IPS-NIHi7 (cell line): ENCODE data around the gene STAMBP.
"Not testable (repeated sequence)": the region's sequence is repeated elsewhere in the genome, so short reads cannot be mapped to it uniquely, and the experiment has no call there.

Experiments used
- DNase-seq: peaks from one replicate; pipeline ENCODE4 v3.0.0; 2012; ENCODE audit warnings: mixed read lengths; ENCODE audit errors: extremely low spot score

Gene STAMBP

DNA sequence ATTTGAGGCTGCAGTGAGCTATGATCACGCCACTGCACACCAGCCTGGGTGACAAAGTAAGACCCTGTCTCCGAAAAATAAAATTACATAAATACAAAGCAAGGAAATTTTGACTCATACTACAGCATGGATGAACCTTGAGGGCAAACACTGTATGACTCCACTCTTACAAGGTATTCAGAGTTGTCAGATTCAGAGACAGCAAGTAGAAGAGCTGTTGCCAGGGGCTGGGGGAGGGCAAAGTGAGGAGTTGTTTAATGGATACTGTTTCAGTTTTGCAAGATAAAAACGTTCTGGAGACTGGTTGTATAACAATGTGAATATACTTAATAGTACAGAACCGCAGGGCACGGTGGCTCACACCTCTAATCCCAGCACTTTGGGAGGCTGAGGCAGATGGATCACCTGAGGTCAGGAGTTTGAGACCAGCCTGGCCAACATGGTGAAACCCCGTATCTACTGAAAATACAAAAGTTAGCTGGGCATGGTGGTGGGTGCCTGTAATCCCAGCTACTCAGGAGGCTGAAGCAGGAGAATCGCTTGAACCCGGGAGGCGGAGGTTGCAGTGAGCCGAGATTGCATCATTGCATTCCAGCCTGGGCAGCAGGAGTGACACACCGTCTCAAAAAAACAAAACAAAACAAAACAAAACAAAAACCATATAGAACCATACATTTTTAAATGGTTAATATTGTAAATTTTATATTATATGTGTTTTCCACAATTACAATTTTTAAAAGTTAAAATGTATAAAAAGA is 59.0 kb downstream of the STAMBP start:
- DNase-seq, result not testable (repeated sequence)

GRCh38 chr2:73888388-73888787 is 59.6 kb downstream of the STAMBP start:
- no peak for DNase-seq

DNA sequence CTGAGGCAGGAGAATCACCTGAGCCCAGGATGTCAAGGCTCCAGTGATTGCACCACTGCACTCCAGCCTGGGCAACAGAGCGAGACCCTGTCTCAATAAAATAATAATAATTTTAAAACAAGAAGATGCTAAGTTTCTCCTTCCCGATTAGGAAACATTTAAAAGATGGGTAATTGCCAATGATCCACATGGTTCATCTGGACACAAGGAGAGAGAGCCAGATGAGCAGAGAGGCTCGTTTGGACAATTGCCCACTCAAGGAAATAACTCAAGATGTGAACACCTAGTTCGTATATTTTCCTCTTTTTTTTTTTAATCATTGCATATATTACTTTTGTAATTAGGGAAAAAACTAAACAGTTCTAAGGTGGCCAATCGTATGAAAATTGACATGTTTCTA is 60.4 kb downstream of the STAMBP start:
- DNase-seq, result no peak

DNA sequence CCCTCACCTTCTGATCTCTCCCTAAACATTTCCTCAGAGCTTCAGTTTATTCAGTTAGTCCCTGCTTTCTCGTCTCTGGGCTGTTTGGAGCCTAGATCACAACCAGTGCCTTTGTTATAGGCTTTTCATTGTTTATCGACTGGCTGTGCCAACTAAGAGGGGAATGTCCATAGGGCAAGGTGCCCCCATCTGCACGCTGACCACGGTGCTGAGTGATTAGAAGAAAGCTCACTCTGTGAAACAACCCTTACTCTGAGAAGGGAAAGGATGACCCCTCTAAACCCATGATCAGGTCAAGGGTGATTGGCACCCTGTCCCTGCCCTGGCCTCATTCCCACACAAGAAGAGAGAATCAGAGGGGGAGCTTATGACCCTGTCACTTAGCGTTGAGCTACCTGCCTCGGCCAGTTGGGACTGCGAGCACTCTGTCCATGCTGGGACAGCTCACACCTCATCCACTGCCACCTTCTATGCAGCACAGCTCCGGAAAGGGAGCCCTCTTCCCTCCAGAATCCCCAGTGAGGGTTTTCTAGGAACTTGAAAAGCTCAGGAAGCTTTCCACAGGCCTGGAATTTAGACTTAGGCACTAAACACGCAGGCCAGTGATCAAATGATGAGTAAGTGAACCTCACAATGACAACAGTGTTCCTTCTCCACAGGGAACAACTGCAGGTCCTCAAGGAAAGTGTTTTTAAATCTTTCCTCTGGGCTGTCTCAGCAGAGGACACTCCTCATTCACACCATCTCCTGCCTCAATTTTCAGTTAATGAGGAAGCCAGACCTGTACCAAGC is 61.7 kb downstream of the STAMBP start:
- no peak for DNase-seq

- no peak for DNase-seq
Measured at GRCh38 chr2:73891276-73891901, 62.6 kb downstream of the STAMBP start.

DNA sequence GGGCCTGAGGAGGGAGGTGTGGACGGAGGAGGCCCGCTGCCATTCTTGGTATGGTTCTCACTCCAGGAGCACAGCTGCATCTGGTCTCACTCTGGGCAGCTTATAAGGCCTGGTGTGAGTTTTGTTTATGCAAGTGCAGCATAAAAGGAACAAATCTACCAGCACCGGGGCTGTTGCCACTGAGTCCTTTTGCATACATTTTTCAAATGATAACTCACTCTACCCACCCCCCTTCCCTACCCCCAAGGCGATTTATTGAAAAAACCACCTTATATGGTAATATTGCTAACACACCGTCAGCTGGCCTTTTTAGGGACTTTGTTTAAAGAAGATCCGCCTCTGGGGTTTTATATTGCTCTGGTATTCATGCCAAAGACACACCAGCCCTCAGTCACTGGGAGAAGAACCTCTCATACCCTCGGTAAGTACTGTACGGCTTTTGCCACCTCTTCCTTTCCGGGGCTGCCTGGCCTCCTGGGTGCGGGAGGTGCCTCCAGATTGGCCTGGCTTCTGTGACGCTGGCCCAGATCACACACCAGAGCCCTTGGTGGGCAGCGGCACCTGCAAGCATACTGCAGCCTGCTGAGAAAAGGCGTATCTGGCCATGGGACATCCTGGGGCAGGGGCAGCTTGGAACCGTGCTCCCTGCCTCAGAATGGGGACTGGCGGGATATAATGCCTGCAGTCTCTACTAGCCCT is 64.0 kb downstream of the STAMBP start, which contains the start of gene ACTG2:
ACTG2 (plus strand) TSS at position 378 of the 699 bp plus-strand sequence. CDS start 8,304 bp downstream, outside the sequence.
- no peak for DNase-seq

DNA sequence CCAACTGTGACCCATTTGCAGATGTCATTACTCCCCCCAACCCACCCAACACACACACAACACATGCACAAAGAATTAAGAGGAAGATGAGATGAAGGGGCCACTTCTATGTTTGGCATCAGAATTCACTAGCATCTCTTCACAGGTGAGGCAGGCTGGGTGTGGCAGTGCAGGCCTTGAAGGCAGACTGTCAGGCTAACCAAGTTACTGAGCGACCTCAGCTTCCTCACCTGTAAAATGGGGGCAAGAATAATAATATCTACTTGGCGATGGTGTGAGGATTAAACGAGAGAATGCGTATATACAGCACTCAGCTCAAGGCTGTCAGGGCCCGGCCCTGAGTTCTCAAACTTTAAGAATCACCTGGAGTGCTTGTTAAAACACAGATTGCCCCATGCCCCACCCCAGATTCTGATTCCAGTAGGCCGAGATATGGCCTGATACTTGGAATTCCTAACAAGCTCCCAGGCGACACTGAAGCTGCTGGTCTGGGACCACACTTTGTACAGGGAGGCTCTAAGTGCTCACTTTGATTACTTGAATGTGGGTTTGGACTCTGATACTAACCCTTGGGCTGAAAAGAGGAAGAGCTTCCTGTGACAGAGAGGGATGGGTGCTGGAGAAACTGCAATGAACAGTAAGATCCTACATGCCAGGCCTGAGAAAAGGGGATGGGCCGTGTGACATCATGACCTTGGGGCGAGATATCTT is 65.2 kb downstream of the STAMBP start:
- DNase-seq, result no peak

- DNase-seq, result no peak
Measured at GRCh38 chr2:73894475-73894850, 65.7 kb downstream of the STAMBP start.

GRCh38 chr2:73894877-73895276 is 66.1 kb downstream of the STAMBP start:
- no peak for DNase-seq

- no peak for DNase-seq
Measured at GRCh38 chr2:73895473-73895872, 66.7 kb downstream of the STAMBP start.

GRCh38 chr2:73896362-73897239 is 67.8 kb downstream of the STAMBP start:
- no peak for DNase-seq

DNA sequence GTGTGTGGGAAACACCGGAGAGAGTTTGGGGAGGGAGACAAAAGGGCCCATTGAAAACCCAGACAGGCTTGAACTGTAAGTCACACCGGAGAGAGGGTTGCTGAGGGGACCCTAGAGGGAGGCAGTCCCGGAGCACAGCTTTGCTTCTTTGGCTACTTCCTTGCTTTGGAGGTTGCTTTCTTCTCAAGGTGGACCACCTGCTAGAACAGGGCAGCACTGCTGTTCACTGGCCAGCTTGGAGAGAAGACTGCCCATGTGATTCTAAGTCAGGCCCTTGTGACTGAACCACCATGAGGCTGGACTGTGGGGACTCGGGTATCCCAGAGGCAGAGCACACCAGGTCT is 68.5 kb downstream of the STAMBP start:
- DNase-seq, result no peak

DNA sequence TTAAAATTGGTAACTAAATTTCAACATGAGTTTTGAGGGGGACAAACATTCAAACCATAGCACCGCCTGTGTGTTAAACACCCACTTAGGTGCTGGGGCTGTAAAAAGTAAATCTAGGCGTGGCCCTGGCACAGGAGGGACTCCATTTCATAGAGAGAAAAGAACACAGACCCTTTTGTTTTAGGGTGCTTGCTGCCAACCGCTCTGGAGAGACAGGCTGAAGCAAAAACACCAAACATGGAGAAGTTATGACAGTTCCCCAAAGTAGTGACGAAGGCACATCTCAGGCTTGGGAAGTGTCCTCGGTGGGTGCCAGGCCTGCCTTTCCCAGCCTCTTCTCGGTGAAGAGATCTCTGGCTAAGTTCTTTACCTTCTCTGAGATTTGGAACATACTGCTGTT is 69.2 kb downstream of the STAMBP start:
- no peak for DNase-seq

GRCh38 chr2:73899801-73900336 is 71.1 kb downstream of the STAMBP start:
- no peak for DNase-seq

DNA sequence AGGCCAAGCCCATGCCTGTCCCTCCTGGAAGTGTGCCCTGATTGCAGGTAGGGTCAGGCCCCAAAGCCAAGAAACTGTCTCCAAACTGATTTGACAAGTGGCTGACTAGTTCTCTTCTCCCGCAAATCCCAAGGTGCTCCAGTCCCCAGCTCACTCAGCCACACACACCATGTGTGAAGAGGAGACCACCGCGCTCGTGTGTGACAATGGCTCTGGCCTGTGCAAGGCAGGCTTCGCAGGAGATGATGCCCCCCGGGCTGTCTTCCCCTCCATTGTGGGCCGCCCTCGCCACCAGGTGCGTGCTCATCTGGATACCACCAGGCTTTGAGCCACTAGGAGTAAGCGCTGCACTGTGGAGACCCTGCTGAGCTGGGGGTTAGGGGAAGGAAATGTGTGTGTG is 72.4 kb downstream of the STAMBP start:
- DNase-seq, result no peak

DNA sequence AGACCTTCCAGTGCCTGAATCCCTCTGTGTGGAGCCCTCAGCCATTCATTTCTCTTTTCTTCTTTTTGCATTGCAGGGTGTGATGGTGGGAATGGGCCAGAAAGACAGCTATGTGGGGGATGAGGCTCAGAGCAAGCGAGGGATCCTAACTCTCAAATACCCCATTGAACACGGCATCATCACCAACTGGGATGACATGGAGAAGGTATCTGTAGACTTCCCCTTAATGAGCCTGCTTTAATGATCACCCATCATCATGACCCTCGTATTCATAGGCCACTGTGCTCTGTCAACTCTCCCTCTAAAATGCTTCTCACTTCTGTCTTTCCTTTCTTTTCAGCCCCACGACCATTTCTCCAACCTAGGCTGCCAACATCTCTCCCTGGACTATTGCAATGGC is 73.5 kb downstream of the STAMBP start:
- DNase-seq, result no peak

DNA sequence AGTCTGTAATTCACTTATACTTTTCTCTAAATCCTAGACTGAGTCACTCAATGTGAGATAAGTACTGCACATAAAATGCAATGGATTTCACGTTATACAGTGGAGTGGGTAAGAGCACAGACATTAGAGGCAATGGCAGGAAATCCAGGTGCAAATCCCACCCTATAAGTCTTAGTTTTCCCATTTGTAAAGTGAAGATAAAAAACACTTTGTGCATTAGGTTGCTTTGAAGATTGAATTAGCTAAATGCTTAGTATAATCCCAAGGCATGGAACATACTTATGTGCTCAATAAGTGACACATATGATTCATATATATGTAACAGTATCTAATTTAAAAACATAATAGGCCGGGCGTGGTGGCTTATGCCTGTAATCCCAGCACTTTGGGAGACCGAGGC is 74.6 kb downstream of the STAMBP start:
- DNase-seq, result no peak

DNA sequence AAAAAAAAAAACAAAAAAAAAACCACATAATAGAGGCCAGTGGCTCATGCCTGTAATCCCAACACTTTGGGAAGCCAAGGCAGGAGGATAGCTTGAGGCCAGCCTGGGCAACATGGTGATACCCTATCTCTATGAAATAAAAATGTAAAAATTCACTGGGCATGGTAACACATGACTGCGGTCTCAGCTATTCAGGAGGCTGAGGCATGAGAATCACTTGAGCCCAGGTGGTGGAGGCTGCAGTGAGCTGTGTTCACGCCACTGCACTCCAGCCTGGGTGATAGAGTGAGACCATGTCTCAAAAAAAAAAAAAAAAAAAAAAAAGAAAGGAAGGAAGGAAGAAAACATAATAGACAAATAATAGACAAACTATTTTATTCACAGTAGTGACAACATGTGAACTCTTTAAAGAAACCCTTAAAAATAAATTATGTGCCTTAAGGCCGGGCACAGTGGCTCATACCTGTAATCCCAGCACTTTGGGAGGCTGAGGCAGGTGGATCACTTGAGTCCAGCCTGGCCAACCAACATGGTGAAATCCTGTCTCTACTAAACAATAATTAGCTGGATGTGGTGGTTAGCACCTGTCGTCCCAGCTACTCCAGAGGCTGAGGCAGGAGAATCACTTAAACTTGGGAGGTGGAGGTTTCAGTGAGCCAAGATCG is 75.3 kb downstream of the STAMBP start:
- not testable (repeated sequence) for DNase-seq

- no peak for DNase-seq
Measured at GRCh38 chr2:73904952-73905351, 76.2 kb downstream of the STAMBP start.
